ENCODE results near the gene TOR4A. TPM values are rescaled to one million over a fixed set of nuclear protein-coding genes. Genes with fewer than 3 reads are reported as not detected.

Gene TOR4A
- total and polyA plus RNA-seq, 7 donors = 3.8 to 33.0 (median 4.3) TPM

GRCh38 chr9:137262909-137263285, 14.6 kb upstream of the TOR4A start:
- Histone ChIP-seq H3K9me3 (no peaks in the 10 kb centered on the region), H3K4me1 (no peaks in the 10 kb centered on the region), H3K27me3 (no peaks in the 10 kb centered on the region), H3K36me3 (peaks cover 9 to 64% (median 41%) of the 10 kb centered on the region in 4 donors), H3K4me3 (no peak overlapping the region), H3K27ac (no peak overlapping the region)
- WGBS, 2 donors = 93 to 94% methylated on average over 24 of the region's 24 CpGs
- intact Hi-C loops (cut with DNase I) = no loop called here
- no peak for DNase-seq
- TF ChIP-seq POLR2AphosphoS5 (IDR thresholded peaks at IDR 0.05) = no peak
- TF ChIP-seq EP300 (IDR thresholded peaks at IDR 0.05) = no peak
- no peak for TF ChIP-seq CTCF (IDR thresholded peaks at IDR 0.05)
- no peak for TF ChIP-seq POLR2A (IDR thresholded peaks at IDR 0.05)

- no peak overlapping the region for H3K27ac ChIP-seq
- H3K4me3 ChIP-seq = no peak overlapping the region
- DNase-seq = no peak
- WGBS, 2 donors = 84 to 86% methylated on average over 10 of the region's 10 CpGs
- no peak for TF ChIP-seq POLR2AphosphoS5 (IDR thresholded peaks at IDR 0.05)
- TF ChIP-seq POLR2A (IDR thresholded peaks at IDR 0.05) = no peak
- no peak for TF ChIP-seq EP300 (IDR thresholded peaks at IDR 0.05)
- no peak for TF ChIP-seq CTCF (IDR thresholded peaks at IDR 0.05)
- H3K27me3 ChIP-seq = no peaks in the 10 kb centered on the region
- intact Hi-C loops (cut with DNase I) = no loop called here
- peaks cover 0 to 5% (median 3%) of the 10 kb centered on the region in 4 donors for H3K4me1 ChIP-seq
- H3K36me3 ChIP-seq = peaks cover 9 to 62% (median 41%) of the 10 kb centered on the region in 4 donors
- no peaks in the 10 kb centered on the region for H3K9me3 ChIP-seq
Observed at GRCh38 chr9:137263506-137263905, 14.0 kb upstream of the TOR4A start.

- peaks cover 9 to 56% (median 36%) of the 10 kb centered on the region in 4 donors for H3K36me3 ChIP-seq
- 95 to 96% methylated on average over 22 of the region's 22 CpGs for WGBS, 2 donors
Observed at GRCh38 chr9:137264067-137264466, 13.5 kb upstream of the TOR4A start.

GRCh38 chr9:137265496-137266161, 11.9 kb upstream of the TOR4A start:
- TF ChIP-seq EP300 (IDR thresholded peaks at IDR 0.05) = no peak
- no peak for TF ChIP-seq POLR2A (IDR thresholded peaks at IDR 0.05)
- no peak for TF ChIP-seq POLR2AphosphoS5 (IDR thresholded peaks at IDR 0.05)
- no peak for TF ChIP-seq CTCF (IDR thresholded peaks at IDR 0.05)
- H3K4me1 ChIP-seq = peaks cover 0 to 17% (median 16%) of the 10 kb centered on the region in 4 donors
- intact Hi-C loops (cut with DNase I) = no loop called here
- DNase-seq = no peak
- 94 to 96% methylated on average over 29 of the region's 29 CpGs for WGBS, 2 donors
- H3K27me3 ChIP-seq = no peaks in the 10 kb centered on the region
- peaks cover 9 to 55% (median 35%) of the 10 kb centered on the region in 4 donors for H3K36me3 ChIP-seq
- H3K27ac ChIP-seq = no peak overlapping the region
- H3K4me3 ChIP-seq = no peak overlapping the region
- no peaks in the 10 kb centered on the region for H3K9me3 ChIP-seq

More at GRCh38 chr9:137264067-137264466, 13.5 kb upstream of the TOR4A start:
- Histone ChIP-seq H3K27ac (no peak overlapping the region), H3K27me3 (no peaks in the 10 kb centered on the region), H3K4me1 (peaks cover 0 to 11% (median 9%) of the 10 kb centered on the region in 4 donors), H3K9me3 (no peaks in the 10 kb centered on the region), H3K4me3 (no peak overlapping the region)
- intact Hi-C loops (cut with DNase I) = no loop called here
- DNase-seq = no peak
- no peak for TF ChIP-seq CTCF (IDR thresholded peaks at IDR 0.05)
- no peak for TF ChIP-seq POLR2A (IDR thresholded peaks at IDR 0.05)

- Histone ChIP-seq H3K27ac (no peak overlapping the region), H3K4me3 (no peak overlapping the region), H3K9me3 (no peaks in the 10 kb centered on the region), H3K27me3 (no peaks in the 10 kb centered on the region), H3K36me3 (peaks cover 14 to 60% (median 37%) of the 10 kb centered on the region in 4 donors), H3K4me1 (peaks cover 0 to 17% (median 16%) of the 10 kb centered on the region in 4 donors)
- TF ChIP-seq CTCF (IDR thresholded peaks at IDR 0.05) (no peak), POLR2A (IDR thresholded peaks at IDR 0.05) (no peak), EP300 (IDR thresholded peaks at IDR 0.05) (no peak), POLR2AphosphoS5 (IDR thresholded peaks at IDR 0.05) (no peak)
- intact Hi-C loops (cut with DNase I) = no loop called here
- DNase-seq = no peak
- WGBS, 2 donors = 93 to 94% methylated on average over 15 of the region's 15 CpGs
Observed at GRCh38 chr9:137266162-137266527, 11.4 kb upstream of the TOR4A start.
